ENCODE data around the gene MAU2. TPM values are rescaled to one million over a fixed set of nuclear protein-coding genes. Genes with fewer than 3 reads are reported as not detected.
A peak's percentile ranks its signal among the peaks of the same experiment; 100 is the strongest.

MAU2 gene
- total RNA-seq, 1 experiment from 2014 or later, result 48.4 TPM

- Histone ChIP-seq H4K5ac (ENCODE audit: insufficient read length, low read depth, low read length) (no peak overlapping the region), H2BK12ac (ENCODE audit: insufficient read length, low read depth, low read length) (no peak overlapping the region), H3K4me2 (ENCODE audit: insufficient read depth, insufficient read length, low read length) (peak overlapping the region; percentile 81), H3K27me3 (ENCODE audit: insufficient read depth, low read length) (peaks cover 2% of the 10 kb centered on the region; the same call in 1 of the 2 replicates), H3K18ac (ENCODE audit: insufficient read length, low read depth, low read length) (no peak overlapping the region), H2BK120ac (ENCODE audit: low read depth, low read length, poor library complexity, severe bottlenecking) (no peak overlapping the region), H3K79me2 (ENCODE audit: insufficient read depth, low read length) (no peaks in the 10 kb centered on the region), H3K4me1 (ENCODE audit: insufficient read depth, low read length) (no peaks in the 10 kb centered on the region; the same call in 1 of the 2 replicates), H3K23ac (ENCODE audit: insufficient read length, low read depth, low read length) (no peak overlapping the region), H3K27ac (ENCODE audit: insufficient read length, low read depth, low read length) (no peak overlapping the region), H4K20me1 (ENCODE audit: control insufficient read depth, insufficient read depth, insufficient read length) (no peaks in the 10 kb centered on the region), H3K9me3 (ENCODE audit: control insufficient read depth, low read depth, low read length) (no peaks in the 10 kb centered on the region), H3K14ac (ENCODE audit: insufficient read depth, low read length) (no peak overlapping the region), H3K56ac (ENCODE audit: insufficient read length, low read depth, low read length) (no peak overlapping the region), H4K91ac (ENCODE audit: insufficient read length, low read depth, low read length) (no peak overlapping the region), H3K79me1 (ENCODE audit: insufficient read depth, low read depth, low read length, poor library complexity, severe bottlenecking) (no peaks in the 10 kb centered on the region), H4K8ac (replicated peaks; ENCODE audit: insufficient read length, low read depth, low read length) (no peak overlapping the region), H3K4ac (ENCODE audit: low read depth, low read length) (no peak overlapping the region), H2BK5ac (ENCODE audit: insufficient read length, low read length) (no peak overlapping the region), H3K9ac (ENCODE audit: extremely low read depth, insufficient read length, low read length) (no peak overlapping the region), H2AFZ (ENCODE audit: low read length) (no peak overlapping the region), H3K23me2 (ENCODE audit: insufficient read length, low read depth, low read length, poor library complexity, severe bottlenecking) (peaks cover 7% of the 10 kb centered on the region), H2BK20ac (ENCODE audit: low read depth, low read length, poor library complexity, severe bottlenecking) (no peak overlapping the region), H3T11ph (ENCODE audit: low read length) (no peak overlapping the region), H2AK5ac (ENCODE audit: insufficient read length, low read length) (no peak overlapping the region), H2BK15ac (ENCODE audit: low read depth, low read length) (peak overlapping the region; percentile 75; the same call in 1 of the 2 replicates)
- H3K27ac Mint-ChIP-seq, result peak overlapping the region in 1 of 3 experiments; percentile 65; a peak in 2 of 7 replicates
- H3K36me3 Mint-ChIP-seq (ENCODE audit: insufficient read depth in 1 of 3, low read depth in 3 of 3), result peaks cover 4 to 13% (median 8%) of the 10 kb centered on the region in 3 experiments; a peak in 6 of 7 replicates
- DNase-seq, result no peak
- H3K9me3 Mint-ChIP-seq, result no peaks in the 10 kb centered on the region
- H3K4me1 Mint-ChIP-seq, result peaks cover 10 to 16% of the 10 kb centered on the region in 2 experiments
- no peak for TF ChIP-seq CTCF (conservative IDR thresholded peaks at IDR 0.05)
- peaks cover 39% of the 10 kb centered on the region for H3K27me3 Mint-ChIP-seq (ENCODE audit: low read depth)
- no CpG with 5 or more reads among the region's 8 CpGs for WGBS (ENCODE audit: extremely low coverage, insufficient read length, low lambda C conversion rate)
- H3K4me3 Mint-ChIP-seq, result peak overlapping the region; percentile 69 to 86
Observed at GRCh38 chr19:19271828-19272599, 48.6 kb upstream of the MAU2 start.

Measured in H9 (cell line).